A673 (cell line): Measurements from ENCODE around the gene SSC5D.

Source experiments
- CTCF ChIP-seq: fragments of 300-800, 200-600 bp; sonication (generic); conservative IDR thresholded peaks from 2 replicates; pipeline ENCODE4 v1.5.1; 2017; ENCODE audit warnings: low read depth, mild to moderate bottlenecking, antibody characterized with exemption, low read length, moderate library complexity, mixed read lengths
- EZH2 ChIP-seq: fragments of 200-600 bp; sonication (generic); IDR thresholded peaks from 2 replicates; pipeline ENCODE4 v1.6.1; 2017; ENCODE audit warnings: borderline replicate concordance, low read depth, mild to moderate bottlenecking, mixed read lengths, antibody characterized with exemption, low read length; ENCODE audit not compliant: poor library complexity, severe bottlenecking

GRCh38 chr19:55540619-55541018 lies 52.4 kb downstream of the SSC5D start:
- TF ChIP-seq EZH2 (no peak), CTCF (no peak)
